Measurements from ENCODE around the gene BRD3.
"Not testable (repeated sequence)": the region's sequence is repeated elsewhere in the genome, so short reads cannot be mapped to it uniquely, and the experiment has no call there.

Gene BRD3

DNA sequence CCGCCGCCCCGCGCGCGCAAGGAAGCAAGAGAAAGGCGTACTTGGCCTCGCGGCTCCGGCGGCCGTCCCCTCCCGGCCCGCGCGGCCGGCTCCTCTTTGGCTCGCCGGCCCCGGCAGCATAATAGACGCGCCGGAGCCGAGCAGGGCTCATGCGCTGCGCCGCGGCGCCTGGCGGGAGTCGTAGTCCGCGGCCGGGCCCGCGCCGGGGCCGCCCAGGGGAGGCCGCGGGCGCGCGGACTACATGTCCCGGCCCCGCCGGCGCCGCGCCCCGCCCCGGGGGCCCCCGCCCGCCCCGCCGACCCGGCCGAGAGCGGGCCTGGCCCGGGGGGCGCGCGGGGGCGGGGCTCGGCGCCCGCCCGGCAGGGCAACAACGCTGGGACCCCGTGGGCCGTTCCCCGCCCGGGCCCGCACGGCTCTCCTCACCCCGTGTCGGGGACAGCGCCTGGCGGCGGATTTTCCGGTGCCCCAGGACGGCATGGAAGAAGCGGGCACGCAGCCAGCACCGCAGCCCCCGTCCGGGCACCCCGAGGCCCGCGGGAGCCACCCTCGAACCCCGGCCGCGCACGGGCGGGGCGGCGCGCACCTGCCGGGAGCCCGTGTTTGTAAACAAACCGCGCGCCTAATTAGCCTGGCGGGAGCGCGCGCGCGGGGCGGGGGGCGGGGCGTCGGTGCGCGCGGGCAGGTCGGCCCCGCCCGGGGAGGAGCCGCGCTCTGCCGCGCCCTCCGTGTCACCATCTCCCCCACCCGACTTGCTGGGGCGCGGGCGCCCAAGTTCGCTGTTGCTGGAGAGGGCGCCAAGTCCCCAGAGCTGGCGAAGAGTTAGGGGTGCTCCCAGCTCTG lies at the start of gene BRD3:
TSS of gene BRD3 (minus strand) at position 123 of the 840 bp plus-strand sequence. CDS start 14,549 bp downstream, outside the sequence.
- DNase-seq: peak; percentile 85

GRCh38 chr9:134112561-134112960 lies 44.7 kb upstream of the BRD3 start:
- no peak for DNase-seq

DNA sequence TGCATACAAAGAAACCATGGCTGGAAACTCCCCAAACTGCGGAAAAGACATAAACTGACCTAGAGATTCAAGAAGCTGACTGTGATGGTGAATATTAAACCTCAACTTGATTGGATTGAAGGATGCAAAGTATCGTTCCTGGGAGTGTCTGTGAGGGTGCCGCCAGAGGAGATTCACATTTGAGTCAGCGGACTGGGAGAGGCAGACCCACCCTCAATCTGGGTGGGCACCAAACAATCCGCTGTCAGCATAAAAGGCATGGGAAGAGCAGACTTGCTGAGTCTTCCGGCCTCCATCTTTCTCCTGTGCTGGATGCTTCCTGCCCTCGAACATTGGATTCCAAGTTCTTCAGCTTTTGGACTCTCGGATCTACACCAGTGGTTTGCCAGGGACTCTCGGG lies 43.2 kb upstream of the BRD3 start:
- no peak for DNase-seq

- no peak for DNase-seq
Measured at GRCh38 chr9:134103391-134103998, 35.7 kb upstream of the BRD3 start.

DNA sequence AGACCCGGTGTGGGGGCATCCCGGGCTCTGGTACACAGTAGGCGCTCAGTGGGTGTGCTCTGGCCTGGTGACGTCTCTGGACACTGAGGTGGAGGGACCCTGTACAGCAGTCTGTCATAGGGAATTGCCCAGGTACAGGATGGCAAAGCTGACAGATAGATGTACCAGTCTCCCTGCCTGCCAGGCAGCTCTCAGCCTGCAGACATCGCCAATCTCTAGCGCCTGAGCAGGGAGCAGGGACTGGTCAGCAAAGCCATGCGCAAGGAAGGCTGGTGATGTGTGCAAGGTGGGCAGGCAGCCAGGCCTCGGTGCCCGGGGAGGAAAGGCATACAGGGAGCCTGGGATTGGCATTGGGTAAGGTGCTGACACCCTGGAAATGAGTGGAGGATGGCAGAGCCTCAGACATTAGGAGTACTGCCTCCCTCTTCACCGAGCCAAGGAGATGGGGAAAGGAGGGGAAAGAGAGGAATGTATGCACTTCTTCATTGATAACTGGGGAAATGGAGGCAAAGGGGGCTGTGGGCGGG lies 33.9 kb upstream of the BRD3 start:
- DNase-seq: no peak

- DNase-seq: not testable (repeated sequence)
Measured at GRCh38 chr9:134101133-134101532, 33.3 kb upstream of the BRD3 start.

- DNase-seq: no peak
Measured at GRCh38 chr9:134100040-134100439, 32.2 kb upstream of the BRD3 start.

DNA sequence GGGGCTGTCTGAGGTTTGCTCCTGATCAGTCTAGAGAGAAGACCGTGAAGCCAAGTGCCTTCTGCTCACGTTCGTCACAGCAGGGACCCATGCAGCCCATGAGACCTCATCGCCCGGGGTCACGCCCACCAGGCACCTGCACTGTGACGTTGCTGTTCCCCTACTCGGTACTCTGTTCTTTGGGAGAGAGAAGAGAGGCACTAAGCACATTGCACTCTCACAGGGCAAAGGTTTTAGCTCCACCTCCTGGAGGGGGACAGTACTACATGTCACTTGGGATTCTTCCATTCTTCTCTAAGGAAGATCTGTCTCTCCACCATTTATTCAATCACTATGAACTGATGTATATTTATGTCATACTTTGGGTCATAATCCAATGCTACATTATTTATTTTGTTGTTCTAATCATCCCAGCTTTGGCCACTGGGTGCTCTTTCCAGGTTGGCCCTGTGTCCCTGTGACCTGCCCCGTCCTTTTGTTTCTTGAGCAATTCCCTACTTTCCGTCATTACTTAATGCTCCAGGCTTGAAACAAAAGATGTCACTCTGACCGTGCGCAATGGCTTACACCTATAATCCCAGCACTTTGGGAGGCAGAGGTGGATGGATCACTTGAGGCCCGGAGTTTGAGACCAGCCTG lies 31.4 kb upstream of the BRD3 start:
- DNase-seq: peak; percentile 2

DNA sequence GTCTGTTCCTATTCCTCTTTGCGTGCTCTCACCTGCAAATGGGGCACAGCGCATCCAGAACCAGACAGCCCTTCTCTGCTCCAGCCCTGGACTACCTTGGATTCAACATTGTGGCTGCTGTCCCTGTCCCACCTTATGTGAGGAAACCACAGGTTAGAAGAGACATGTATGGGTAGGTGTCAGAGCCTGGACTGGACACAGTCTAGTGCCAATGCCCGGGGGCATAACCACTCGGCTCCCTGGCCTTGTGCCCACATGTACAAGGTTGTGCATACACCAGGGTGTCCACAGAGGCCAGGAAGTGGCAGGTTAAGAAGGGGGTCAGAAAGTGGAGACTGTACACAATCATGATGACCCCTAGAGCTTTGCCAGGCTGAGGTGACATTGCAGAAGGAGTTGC lies 22.1 kb upstream of the BRD3 start:
- DNase-seq: no peak

DNA sequence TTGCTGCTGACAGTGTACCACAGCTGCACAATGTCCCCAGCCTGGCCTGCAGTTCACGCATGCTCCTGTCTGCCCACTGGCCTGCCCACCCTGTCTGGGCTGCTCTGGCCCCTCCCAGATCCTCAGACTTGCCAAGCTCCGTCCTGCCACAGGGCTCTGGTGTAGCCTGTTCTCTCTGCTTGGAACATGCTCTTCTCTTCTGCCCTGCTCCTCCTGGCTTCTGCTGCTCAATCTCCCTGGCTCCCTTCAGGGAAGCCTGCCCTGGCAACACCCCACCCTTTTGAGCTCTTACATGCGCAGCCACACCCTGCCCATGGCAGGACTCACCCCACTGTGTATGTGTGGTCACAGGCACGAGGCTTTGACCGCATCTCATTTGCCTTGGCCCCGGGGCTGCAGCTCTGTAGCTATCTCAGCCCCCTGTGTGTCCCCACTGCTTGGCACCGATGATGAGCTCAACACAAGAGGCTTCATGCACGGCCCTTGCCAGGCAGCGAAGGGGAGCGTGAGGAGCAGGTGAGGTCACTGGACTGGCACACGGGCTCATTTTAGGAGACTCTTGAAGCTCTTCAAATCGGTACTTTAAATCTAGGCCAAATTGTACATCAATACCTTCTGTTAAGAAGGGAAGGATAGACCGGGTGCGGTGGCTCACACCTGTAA lies 20.4 kb upstream of the BRD3 start:
- DNase-seq: no peak

DNA sequence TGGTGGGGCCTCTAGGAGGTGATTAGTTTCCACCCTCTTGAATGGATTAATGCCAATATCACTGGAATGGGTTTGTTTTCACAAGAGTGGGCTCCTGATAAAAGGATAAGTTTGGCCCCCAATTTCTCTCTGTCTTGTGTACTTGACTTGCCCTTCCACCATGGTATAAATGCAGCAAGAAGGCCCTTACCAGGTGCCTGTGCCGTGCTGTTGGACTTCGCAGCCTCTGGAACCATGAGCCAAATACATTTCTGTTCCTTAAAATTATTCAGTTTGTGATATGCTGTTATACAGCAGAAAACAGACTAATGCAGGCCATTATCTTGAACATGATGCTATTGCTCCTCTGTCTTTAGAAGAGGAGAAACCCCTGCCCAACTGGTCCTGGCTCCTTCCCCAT lies 17.8 kb upstream of the BRD3 start:
- DNase-seq: no peak

DNA sequence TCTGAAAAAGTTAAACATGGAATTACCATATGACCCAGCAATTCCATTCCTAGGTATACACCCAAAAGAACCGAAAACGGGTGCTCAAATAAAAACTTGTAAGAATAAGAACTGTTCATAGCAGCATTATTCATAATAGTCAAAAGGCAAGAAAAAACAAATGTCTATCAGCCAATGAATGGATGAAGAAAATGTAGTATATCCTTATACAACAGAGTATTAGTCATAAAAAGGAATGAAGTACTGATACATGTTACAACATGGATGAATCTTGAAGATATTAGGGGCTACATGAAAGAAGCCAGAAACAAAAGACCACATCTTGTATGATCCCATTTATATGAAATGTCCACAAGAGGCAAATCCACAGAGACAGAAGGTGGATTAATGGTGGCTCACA lies 15.6 kb upstream of the BRD3 start:
- no peak for DNase-seq

DNA sequence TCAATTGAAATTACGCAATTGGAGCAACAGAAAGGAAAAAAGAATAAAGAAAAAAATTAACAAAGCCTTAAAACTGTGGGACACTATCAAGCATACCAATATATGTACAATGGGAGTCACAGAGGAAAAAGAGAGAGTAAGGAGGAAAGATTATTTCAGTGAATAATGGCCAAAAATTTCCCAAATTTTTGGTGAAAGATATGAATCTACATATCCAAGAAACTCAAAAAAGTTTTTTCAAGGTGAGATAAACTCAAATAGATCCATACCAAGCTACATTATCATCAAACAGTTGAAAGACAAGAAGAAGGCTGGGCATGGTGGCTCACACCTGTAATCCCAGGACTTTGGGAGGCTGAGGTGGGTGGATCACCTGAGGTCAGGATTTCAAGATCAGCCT lies 8.8 kb upstream of the BRD3 start:
- no peak for DNase-seq

DNA sequence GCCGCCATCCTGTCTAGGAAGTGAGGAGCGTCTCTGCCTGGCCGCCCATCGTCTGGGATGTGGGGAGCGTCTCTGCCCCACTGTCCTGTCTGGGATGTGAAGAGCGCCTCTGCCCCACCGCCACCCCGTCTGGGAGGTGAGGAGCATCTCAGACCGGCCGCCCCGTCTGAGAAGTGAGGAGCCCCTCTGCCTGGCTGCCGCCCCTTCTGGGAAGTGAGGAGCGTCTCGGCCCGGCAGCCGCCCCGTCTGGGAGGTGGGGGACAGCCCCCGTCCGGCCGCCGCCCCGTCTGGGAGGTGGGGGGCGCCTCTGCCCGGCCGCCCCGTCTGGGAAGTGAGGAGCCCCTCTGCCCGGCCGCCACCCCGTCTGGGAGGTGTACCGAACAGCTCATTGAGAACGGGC lies 7.9 kb upstream of the BRD3 start:
- not testable (repeated sequence) for DNase-seq

DNA sequence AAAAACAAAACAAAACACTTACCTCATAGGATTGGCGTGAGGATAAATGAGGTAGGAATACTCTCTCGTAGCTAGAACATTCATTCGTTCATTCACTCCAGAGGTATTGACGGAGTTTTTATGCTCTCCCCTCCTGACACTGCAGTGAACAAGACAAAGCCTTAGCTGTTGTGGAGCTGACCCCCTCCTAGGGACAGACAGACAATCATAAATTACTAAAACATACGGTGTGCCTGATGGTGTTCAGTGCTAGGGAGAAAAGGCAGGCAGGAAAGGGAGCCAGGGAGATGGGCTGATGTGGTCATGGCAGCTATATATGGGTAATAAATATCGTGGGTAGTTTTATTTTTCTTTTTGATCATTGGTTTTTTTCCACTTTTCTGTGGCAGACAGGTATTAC lies 5.7 kb upstream of the BRD3 start:
- DNase-seq: no peak

- not testable (repeated sequence) for DNase-seq
Measured at GRCh38 chr9:134072683-134073082, 4.9 kb upstream of the BRD3 start.

DNA sequence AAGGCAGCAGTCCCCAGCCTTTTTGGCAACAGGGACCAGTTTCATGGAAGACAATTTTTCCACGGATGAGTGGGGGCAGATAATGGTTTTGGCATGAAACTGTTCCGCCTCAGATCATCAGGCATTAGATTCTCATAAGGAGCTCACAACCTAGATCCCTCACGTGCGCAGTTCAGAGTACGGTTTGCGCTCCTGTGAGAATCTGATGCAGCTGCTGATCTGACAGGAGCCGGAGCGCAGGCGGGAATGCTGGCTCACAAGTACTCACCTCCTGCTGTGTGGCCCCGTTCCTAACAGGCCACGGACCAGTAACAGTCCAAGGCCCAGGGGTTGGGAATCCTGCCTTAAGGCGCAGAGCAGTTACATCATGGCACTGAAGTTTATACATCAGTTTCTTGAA lies 3.3 kb upstream of the BRD3 start:
- no peak for DNase-seq

DNA sequence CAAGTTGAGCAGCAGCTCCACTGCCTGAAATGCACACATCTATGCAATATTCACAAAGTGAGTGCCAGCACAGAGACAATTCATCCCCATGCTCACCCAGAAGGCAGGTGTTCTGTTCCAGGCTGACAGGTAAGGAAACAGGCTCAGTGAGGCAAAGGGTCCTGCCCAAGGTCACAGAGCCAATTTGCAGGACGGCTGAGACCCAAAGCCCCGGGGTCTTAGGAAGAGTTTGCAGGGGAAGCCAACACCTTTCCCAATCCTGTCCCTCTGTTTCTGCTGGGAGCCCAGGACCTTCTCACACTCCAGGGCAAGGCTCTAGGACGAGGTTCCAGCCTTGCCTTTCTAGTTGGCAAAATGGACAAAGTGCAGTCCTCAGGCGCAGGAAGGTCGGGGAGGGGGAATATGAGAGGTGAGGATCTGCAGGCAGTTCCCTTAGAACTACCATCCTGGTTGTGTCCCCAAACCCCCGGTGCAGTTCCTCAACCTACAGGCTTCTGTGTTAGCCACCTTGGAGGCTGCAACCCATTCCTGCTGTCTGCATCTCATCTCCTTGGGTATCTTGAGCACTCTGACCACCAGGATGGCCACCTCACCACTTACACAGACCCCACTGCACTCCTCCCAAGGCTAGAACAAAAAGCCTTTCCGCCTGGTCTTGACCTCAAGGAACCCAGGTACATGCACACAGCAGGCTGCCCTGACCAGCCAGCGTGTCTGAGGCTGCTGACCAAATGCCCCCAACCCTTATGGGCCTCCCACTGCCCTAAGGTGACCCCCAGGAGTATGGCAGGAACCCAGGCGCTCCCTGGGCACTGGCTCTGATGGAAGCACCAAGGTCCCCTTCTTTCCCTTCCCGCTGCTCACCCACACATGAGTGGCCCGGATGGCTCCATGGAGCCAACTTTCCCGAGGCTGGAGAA lies 1.9 kb upstream of the BRD3 start:
- DNase-seq: no peak

DNA sequence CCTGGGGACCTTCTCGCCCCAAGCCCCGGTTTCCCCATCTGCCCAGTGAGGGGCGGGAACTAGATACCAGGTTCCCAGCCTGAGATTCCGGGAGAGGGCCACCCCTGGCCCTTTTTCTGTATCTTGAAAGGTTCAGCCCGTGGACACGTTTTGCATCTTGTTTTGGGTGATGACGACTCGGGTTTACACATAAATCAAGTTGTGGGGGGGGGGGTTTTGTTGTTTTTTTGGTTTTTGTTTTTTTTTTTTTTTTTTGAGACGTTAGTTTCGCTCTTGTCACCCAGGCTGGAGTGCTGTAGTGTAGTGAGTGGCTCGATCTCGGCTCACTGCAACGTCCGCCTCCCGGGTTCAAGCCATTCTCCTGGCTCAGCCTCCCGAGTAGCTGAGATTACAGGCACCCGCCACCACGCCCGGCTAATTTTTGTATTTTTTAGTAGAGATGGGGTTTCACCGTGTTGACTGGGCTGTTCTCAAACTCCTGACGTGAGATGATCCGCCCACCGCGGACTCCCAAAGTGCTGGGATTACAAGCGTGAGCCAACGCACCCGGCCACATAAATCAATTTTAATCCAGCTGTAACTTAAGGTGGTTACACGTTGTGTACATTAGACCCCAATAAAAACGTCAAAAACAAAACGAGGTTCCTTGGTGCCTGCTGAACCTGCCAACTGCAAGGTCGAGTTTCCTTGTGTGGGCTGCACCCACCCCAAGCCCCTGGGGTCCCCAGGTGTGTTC lies 1.1 kb upstream of the BRD3 start:
- DNase-seq: peak; percentile 66

DNA sequence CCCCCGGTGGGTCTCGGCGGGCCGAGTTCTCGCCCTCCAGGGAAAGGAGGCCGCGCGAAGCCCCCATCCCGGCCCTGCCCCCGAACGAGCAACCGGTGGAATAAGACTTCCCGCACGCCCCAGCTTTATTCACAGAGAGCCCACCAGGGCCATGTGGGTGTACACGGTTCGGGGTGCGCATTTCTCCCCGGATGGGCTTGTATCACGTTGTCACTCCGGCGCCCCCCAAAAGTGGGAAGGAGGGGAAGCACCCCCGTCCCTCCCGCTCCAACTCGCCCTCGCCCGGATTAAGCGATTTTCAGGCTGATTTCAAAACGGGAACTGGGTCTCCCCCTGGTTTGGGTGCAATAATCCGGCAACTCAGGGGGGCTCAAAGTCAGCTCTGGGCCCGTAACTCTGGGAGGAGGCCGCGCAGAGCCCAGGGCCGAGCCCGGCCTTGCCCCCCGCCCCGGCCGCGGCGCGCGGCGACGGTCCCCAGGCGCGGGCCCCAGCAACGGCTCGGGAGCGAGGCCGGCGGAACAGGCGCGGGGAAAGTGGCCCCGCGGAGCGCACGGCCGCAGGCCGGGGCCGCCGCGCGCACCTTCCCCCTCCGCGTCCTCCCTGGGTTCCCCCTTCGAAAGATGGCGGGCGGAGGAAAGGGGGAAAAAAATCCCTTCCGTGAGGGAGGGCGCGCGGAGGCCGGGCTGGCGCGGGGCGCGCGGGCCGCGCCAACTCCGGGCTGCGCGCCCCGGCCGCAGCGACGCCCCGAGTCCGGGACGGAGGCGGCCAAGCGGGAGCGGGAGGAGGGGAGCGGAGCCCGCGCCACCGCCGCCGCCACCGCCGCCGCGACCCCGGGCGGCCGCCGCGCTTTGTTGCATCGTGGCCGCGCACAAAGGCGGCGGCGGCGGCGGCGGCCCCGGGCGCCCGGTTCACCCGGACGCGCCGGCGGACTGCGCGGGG lies 644 bp downstream of the BRD3 start:
- peak; percentile 21 for DNase-seq

Measured in NCI-H1092 treated with DMSO at 0.1 percent for 48 hours (cell line).